Neural cell (in vitro differentiated cells): ENCODE results near the gene TMEM191C.
"Not testable (repeated sequence)": the region's sequence is repeated elsewhere in the genome, so short reads cannot be mapped to it uniquely, and the experiment has no call there.

Experiments
- EP300 ChIP-seq: fragments of 450-650 bp; conservative IDR thresholded peaks from 2 replicates; pipeline ENCODE4 v1.6.1; 2014; ENCODE audit warnings: antibody characterized with exemption, mild to moderate bottlenecking, moderate library complexity; ENCODE audit not compliant: poor library complexity, severe bottlenecking
- EZH2 ChIP-seq: fragments of 200-600, 300-800 bp; shearing (Covaris generic), sonication (generic); IDR thresholded peaks from 2 replicates; pipeline ENCODE4 v1.6.1; 2014; ENCODE audit warnings: antibody characterized with exemption, low read length, borderline replicate concordance, mild to moderate bottlenecking; ENCODE audit not compliant: insufficient read depth, poor library complexity, severe bottlenecking
- MXI1 ChIP-seq: fragments of 450-650 bp; conservative IDR thresholded peaks from 2 replicates; pipeline ENCODE4 v1.6.1; 2014; ENCODE audit warnings: antibody characterized with exemption, mild to moderate bottlenecking; ENCODE audit not compliant: poor library complexity, severe bottlenecking
- POLR2AphosphoS5 ChIP-seq: IDR thresholded peaks from 2 replicates; pipeline ENCODE4 v1.6.1; 2012
- RAD21 ChIP-seq: fragments of 450-650 bp; conservative IDR thresholded peaks from 2 replicates; pipeline ENCODE4 v1.6.1; 2014; ENCODE audit warnings: antibody characterized with exemption, mild to moderate bottlenecking, moderate library complexity
- SMC3 ChIP-seq: fragments of 450-650 bp; conservative IDR thresholded peaks from 2 replicates; pipeline ENCODE4 v1.6.1; 2014; ENCODE audit warnings: antibody characterized with exemption, mild to moderate bottlenecking, moderate library complexity; ENCODE audit not compliant: poor library complexity
- TAF1 ChIP-seq: IDR thresholded peaks from 2 replicates; pipeline ENCODE4 v1.6.1; 2012; ENCODE audit warnings: low read depth
- TF ChIP-seq, protein P1 (sequence below): IDR thresholded peaks from 2 replicates; pipeline ENCODE4 v1.6.1; 2012; ENCODE audit warnings: borderline replicate concordance
- TF ChIP-seq, protein P2 (sequence below): fragments of 450-650 bp; IDR thresholded peaks from 2 replicates; pipeline ENCODE4 v1.5.1; 2014; ENCODE audit warnings: antibody characterized with exemption, mild to moderate bottlenecking, moderate library complexity; ENCODE audit not compliant: poor library complexity, severe bottlenecking

DNA sequence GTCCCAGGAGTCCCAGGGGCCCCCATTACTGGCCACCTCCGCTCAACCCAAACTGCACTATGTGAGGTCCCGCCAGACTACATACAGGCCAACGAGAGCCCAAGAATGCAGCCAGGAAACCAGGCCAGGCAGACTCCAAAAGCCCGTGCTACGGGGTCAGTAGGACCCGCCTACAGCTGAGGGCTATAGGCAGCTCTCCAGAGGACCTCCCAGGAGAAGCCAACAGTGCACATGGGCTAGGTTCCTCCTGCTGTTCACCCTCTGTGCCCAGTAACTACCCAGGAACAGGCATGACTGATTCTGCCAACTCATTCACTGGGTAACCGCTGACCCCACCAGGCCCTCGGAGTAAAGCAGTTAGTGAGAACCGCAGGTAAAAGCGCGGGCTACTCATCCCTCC is 44.8 kb downstream of the TMEM191C start:
- TF ChIP-seq POLR2AphosphoS5, EZH2, MXI1, RAD21, EP300, TAF1, SMC3: not testable (repeated sequence)
- TF ChIP-seq, protein P1, sequence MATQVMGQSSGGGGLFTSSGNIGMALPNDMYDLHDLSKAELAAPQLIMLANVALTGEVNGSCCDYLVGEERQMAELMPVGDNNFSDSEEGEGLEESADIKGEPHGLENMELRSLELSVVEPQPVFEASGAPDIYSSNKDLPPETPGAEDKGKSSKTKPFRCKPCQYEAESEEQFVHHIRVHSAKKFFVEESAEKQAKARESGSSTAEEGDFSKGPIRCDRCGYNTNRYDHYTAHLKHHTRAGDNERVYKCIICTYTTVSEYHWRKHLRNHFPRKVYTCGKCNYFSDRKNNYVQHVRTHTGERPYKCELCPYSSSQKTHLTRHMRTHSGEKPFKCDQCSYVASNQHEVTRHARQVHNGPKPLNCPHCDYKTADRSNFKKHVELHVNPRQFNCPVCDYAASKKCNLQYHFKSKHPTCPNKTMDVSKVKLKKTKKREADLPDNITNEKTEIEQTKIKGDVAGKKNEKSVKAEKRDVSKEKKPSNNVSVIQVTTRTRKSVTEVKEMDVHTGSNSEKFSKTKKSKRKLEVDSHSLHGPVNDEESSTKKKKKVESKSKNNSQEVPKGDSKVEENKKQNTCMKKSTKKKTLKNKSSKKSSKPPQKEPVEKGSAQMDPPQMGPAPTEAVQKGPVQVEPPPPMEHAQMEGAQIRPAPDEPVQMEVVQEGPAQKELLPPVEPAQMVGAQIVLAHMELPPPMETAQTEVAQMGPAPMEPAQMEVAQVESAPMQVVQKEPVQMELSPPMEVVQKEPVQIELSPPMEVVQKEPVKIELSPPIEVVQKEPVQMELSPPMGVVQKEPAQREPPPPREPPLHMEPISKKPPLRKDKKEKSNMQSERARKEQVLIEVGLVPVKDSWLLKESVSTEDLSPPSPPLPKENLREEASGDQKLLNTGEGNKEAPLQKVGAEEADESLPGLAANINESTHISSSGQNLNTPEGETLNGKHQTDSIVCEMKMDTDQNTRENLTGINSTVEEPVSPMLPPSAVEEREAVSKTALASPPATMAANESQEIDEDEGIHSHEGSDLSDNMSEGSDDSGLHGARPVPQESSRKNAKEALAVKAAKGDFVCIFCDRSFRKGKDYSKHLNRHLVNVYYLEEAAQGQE, result not testable (repeated sequence)
- TF ChIP-seq, protein P2, sequence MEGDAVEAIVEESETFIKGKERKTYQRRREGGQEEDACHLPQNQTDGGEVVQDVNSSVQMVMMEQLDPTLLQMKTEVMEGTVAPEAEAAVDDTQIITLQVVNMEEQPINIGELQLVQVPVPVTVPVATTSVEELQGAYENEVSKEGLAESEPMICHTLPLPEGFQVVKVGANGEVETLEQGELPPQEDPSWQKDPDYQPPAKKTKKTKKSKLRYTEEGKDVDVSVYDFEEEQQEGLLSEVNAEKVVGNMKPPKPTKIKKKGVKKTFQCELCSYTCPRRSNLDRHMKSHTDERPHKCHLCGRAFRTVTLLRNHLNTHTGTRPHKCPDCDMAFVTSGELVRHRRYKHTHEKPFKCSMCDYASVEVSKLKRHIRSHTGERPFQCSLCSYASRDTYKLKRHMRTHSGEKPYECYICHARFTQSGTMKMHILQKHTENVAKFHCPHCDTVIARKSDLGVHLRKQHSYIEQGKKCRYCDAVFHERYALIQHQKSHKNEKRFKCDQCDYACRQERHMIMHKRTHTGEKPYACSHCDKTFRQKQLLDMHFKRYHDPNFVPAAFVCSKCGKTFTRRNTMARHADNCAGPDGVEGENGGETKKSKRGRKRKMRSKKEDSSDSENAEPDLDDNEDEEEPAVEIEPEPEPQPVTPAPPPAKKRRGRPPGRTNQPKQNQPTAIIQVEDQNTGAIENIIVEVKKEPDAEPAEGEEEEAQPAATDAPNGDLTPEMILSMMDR, result not testable (repeated sequence)
